ENCODE measurements around the gene MARS1. TPM values are rescaled to one million over a fixed set of nuclear protein-coding genes. Genes with fewer than 3 reads are reported as not detected.
A peak's percentile ranks its signal among the peaks of the same experiment; 100 is the strongest.

The MARS1 gene
- total and polyA plus RNA-seq, 8 donors = 92.5 to 168 (median 110) TPM

DNA sequence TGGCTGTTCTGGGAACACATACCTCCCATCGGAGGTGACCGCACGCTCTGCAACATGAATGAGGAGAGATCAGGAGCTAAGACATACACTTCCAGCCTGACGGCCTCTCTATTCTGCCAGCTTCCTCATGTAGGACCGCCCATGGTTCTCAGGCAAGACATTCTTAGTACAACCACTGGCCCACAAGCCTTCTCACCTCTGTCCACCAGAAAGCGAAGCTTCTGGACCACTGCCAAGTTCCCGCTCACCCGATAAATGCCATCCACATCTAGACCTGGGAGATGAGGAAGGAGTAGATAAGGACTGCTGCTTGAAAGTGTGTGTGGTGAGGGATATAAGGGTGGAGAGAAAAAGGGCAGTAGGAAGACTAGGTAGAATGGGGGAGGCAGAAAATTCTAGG, 13.4 kb upstream of the MARS1 start:
- TF ChIP-seq, protein P1, sequence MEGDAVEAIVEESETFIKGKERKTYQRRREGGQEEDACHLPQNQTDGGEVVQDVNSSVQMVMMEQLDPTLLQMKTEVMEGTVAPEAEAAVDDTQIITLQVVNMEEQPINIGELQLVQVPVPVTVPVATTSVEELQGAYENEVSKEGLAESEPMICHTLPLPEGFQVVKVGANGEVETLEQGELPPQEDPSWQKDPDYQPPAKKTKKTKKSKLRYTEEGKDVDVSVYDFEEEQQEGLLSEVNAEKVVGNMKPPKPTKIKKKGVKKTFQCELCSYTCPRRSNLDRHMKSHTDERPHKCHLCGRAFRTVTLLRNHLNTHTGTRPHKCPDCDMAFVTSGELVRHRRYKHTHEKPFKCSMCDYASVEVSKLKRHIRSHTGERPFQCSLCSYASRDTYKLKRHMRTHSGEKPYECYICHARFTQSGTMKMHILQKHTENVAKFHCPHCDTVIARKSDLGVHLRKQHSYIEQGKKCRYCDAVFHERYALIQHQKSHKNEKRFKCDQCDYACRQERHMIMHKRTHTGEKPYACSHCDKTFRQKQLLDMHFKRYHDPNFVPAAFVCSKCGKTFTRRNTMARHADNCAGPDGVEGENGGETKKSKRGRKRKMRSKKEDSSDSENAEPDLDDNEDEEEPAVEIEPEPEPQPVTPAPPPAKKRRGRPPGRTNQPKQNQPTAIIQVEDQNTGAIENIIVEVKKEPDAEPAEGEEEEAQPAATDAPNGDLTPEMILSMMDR (IDR thresholded peaks at IDR 0.05) = no peak
- Histone ChIP-seq H3K4me3 (no peak overlapping the region), H3K36me3 (peaks cover 0 to 61% of the 10 kb centered on the region in 2 donors), H3K9me3 (no peaks in the 10 kb centered on the region), H3K4me1 (peaks cover 0 to 65% of the 10 kb centered on the region in 2 donors), H3K27me3 (peaks cover 24 to 58% of the 10 kb centered on the region in 2 donors), H3K27ac (no peak overlapping the region)
- intact Hi-C loops (cut with DNase I) = no loop called here
- no peak for DNase-seq
- no peak for ATAC-seq

DNA sequence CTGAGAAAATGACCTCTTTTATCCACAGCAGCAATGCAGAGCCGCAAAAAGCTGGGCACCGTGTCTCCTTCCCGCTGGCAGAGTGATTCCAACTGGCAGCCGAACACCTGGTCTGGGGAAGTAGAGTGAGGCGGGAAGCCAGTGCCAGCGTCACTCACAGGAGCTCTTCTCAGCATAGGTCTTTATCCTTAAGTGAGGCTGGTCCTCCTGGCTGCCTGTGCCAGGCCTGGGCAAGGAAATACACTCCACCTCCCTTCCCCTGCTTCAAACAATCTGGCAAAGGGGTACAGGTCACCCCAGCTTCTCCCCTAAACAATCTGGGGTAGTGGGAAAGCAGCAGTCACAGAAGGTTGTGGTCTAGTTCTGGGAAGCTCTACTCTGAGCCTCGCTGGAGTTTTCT, 13.0 kb upstream of the MARS1 start:
- TF ChIP-seq, protein P1 (IDR thresholded peaks at IDR 0.05) = no peak
- no peaks in the 10 kb centered on the region for H3K9me3 ChIP-seq
- peaks cover 0 to 56% of the 10 kb centered on the region in 2 donors for H3K36me3 ChIP-seq
- no peak overlapping the region for H3K27ac ChIP-seq
- H3K27me3 ChIP-seq = peaks cover 24 to 55% of the 10 kb centered on the region in 2 donors
- DNase-seq (no peak), ATAC-seq (no peak)
- intact Hi-C loops (cut with DNase I) = no loop called here
- H3K4me3 ChIP-seq = peak overlapping the region in 1 of 2 donors; percentile 64
- peaks cover 0 to 65% of the 10 kb centered on the region in 2 donors for H3K4me1 ChIP-seq

DNA sequence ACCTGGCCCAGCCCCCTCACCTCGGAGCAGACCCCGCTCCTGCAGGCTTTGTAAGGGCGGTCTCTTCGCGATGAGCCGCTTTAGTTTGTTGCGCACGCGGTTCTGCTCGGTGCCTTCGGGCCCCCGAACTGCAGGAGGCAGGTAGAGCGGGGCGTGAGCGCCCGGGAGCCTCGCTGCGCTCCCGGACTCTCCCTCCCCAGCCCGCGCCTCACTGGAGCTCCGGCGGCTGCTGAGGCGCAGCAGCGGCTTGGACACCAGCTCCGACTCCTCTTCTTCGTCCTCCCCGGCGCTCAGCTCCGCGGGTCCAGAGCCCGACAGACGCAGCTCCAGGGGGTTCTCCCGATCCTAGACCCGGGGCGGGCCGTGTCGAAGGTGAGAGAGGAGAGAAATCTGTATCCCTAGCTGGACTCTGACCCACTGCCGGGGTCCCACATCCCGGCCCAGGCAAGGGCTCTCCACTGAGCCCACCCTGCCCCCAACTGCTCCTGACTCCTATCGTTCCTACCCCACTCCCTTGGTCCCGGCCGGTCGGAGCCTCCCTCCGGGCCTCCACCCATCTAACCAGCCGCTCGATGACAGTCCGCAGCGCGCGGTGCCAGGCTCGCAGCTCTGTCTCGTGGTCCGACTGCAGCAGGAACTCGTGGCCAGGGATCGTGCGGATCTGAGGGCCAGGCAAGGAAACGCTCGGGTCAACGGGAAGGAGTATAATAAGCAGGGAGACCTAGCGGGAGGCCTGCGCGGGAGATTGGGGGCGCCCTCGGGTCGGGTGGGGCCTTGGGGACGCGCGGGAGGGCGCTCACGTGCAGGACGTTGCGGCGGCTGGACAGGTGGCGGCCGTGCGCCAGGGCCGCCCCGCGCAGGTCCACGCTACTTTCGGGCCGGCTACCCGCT, 12.4 kb upstream of the MARS1 start:
- Histone ChIP-seq H3K9me3 (no peaks in the 10 kb centered on the region), H3K4me3 (peak overlapping the region; percentile 9 to 64), H3K36me3 (peaks cover 0 to 50% of the 10 kb centered on the region in 2 donors), H3K27me3 (peaks cover 24 to 53% of the 10 kb centered on the region in 2 donors), H3K27ac (peak overlapping the region in 1 of 2 donors; percentile 95), H3K4me1 (peaks cover 0 to 65% of the 10 kb centered on the region in 2 donors)
- DNase-seq (peak in 2 of 4 donors; percentile 56 to 86), ATAC-seq (peak; percentile 35)
- TF ChIP-seq, protein P1 (IDR thresholded peaks at IDR 0.05) = no peak
- intact Hi-C loops (cut with DNase I) = no loop called here

DNA sequence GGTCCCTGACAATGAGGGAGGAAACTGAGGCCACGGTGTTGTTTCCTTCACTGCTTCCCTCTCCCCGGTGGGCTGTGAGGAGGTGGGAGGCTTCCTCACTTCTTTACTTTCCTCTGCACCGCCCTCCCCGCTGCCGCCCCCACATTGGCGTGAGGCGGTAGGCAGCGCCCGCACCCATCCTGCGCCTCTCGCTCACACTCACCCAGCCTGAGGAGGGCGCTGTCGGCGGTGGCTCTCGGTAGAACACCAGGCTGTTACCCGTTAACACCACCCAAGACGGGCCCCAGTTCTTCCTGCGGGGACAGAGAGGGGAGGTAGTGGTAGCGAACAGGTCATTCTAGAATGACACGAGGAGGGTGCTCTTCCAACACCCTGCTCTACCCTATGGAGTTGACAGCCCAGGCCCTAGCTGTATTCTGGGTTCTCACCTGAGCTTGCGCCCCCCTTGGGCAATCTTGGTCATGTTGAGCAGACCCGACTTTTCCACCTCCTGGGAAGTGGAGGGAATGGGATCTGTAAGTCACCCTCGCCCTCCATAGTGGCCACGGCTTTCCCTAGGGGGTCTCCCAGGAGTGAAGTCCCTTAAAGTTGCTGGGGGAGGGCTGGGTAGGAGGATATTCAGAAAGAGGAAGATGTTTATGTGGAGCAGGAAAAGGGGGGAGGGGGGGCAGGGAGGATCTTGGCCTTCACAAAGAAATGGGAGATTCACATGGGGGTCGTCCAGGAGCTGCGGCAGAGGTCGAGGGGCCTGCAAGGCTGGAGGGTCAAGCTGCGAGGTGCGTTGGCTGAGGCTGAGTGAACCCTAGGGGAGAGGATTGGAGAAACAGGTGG, 11.5 kb upstream of the MARS1 start:
- ATAC-seq = peak; percentile 27
- Histone ChIP-seq H3K27me3 (peaks cover 24 to 49% of the 10 kb centered on the region in 2 donors), H3K36me3 (peaks cover 0 to 41% of the 10 kb centered on the region in 2 donors), H3K27ac (peak overlapping the region; percentile 71 to 95), H3K9me3 (no peaks in the 10 kb centered on the region), H3K4me3 (peak overlapping the region; percentile 22 to 64), H3K4me1 (peaks cover 0 to 66% of the 10 kb centered on the region in 2 donors)
- peak in 2 of 4 donors; percentile 55 to 88 for DNase-seq
- intact Hi-C loops (cut with DNase I) = no loop called here
- TF ChIP-seq, protein P1 (IDR thresholded peaks at IDR 0.05) = peak in 1 of 2 donors; percentile 37

Measured in left lung (tissue), 10 donors.